Measurements from ENCODE around the gene SLC18A3.

GRCh38 chr10:49620286-49620810 is 10.2 kb downstream of the SLC18A3 start:
- TF ChIP-seq ZBTB7A (IDR thresholded peaks at IDR 0.05; ENCODE audit: low read depth) (no peak), EP300 (IDR thresholded peaks at IDR 0.05; ENCODE audit: borderline replicate concordance) (no peak), YY1 (IDR thresholded peaks at IDR 0.05; ENCODE audit: low read depth) (no peak), RAD21 (IDR thresholded peaks at IDR 0.05; ENCODE audit: low read depth) (no peak), TEAD4 (IDR thresholded peaks at IDR 0.05) (no peak), CEBPB (IDR thresholded peaks at IDR 0.05) (no peak)
- TF ChIP-seq, protein P1, sequence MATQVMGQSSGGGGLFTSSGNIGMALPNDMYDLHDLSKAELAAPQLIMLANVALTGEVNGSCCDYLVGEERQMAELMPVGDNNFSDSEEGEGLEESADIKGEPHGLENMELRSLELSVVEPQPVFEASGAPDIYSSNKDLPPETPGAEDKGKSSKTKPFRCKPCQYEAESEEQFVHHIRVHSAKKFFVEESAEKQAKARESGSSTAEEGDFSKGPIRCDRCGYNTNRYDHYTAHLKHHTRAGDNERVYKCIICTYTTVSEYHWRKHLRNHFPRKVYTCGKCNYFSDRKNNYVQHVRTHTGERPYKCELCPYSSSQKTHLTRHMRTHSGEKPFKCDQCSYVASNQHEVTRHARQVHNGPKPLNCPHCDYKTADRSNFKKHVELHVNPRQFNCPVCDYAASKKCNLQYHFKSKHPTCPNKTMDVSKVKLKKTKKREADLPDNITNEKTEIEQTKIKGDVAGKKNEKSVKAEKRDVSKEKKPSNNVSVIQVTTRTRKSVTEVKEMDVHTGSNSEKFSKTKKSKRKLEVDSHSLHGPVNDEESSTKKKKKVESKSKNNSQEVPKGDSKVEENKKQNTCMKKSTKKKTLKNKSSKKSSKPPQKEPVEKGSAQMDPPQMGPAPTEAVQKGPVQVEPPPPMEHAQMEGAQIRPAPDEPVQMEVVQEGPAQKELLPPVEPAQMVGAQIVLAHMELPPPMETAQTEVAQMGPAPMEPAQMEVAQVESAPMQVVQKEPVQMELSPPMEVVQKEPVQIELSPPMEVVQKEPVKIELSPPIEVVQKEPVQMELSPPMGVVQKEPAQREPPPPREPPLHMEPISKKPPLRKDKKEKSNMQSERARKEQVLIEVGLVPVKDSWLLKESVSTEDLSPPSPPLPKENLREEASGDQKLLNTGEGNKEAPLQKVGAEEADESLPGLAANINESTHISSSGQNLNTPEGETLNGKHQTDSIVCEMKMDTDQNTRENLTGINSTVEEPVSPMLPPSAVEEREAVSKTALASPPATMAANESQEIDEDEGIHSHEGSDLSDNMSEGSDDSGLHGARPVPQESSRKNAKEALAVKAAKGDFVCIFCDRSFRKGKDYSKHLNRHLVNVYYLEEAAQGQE (IDR thresholded peaks at IDR 0.05; ENCODE audit: low read depth): no peak
